ENCODE results near the gene EMC10. TPM values are rescaled to one million over a fixed set of nuclear protein-coding genes. Genes with fewer than 3 reads are reported as not detected.

EMC10 gene
- total and polyA plus RNA-seq, 10 of the 15 experiments (the other 5 are each of a cell fraction or from before 2014, with no cell fraction given) = 2.5 to 77.3 (median 20.3) TPM

GRCh38 chr19:50432221-50433028 is 43.9 kb upstream of the EMC10 start, which contains the start of gene MYBPC2 (continued):
- TF ChIP-seq RELB (IDR thresholded peaks at IDR 0.05; ENCODE audit: low read depth) (peak; percentile 32; the same call in 1 of the 2 replicates), BACH1 (IDR thresholded peaks at IDR 0.05; ENCODE audit: borderline replicate concordance) (no peak), EZH2 (IDR thresholded peaks at IDR 0.05; ENCODE audit: borderline replicate concordance, control insufficient read depth, low read depth, low read length) (no peak), POLR2A (IDR thresholded peaks at IDR 0.05; ENCODE audit: low read depth, low read length) (peak; percentile 34; the same call in 1 of the 2 replicates), TAF1 (IDR thresholded peaks at IDR 0.05; ENCODE audit: borderline replicate concordance, low read depth, low read length) (no peak), ZBTB11 (CRISPR knock-in tag; IDR thresholded peaks at IDR 0.05) (no peak), E4F1 (IDR thresholded peaks at IDR 0.05; ENCODE audit: borderline replicate concordance, partially characterized antibody) (no peak), ZNF384 (IDR thresholded peaks at IDR 0.05; ENCODE audit: borderline replicate concordance, low read depth, low read length) (no peak), MTA2 (IDR thresholded peaks at IDR 0.05; ENCODE audit: low read depth) (peak; percentile 66; the same call in 1 of the 2 replicates), RFX5 (IDR thresholded peaks at IDR 0.05; ENCODE audit: low read depth, low read length) (no peak; the same call in 1 of the 2 replicates), ZNF24 (IDR thresholded peaks at IDR 0.05) (no peak), JUNB (IDR thresholded peaks at IDR 0.05) (no peak), ETV6 (conservative IDR thresholded peaks at IDR 0.05 in 1 of 2, IDR thresholded peaks at IDR 0.05 in 1 of 2; ENCODE audit: borderline replicate concordance in 1 of 2, low read depth in 1 of 2) (no peak), SIN3A (IDR thresholded peaks at IDR 0.05; ENCODE audit: low read depth, low read length) (no peak), MEF2B (IDR thresholded peaks at IDR 0.05; ENCODE audit: partially characterized antibody, poor library complexity, severe bottlenecking) (peak; percentile 82), BHLHE40 (IDR thresholded peaks at IDR 0.05; ENCODE audit: borderline replicate concordance in 1 of 2, low read depth in 2 of 2, low read length in 1 of 2) (peak; percentile 13 to 19; a peak in 1 of 4 replicates)
- TF ChIP-seq, protein P1, sequence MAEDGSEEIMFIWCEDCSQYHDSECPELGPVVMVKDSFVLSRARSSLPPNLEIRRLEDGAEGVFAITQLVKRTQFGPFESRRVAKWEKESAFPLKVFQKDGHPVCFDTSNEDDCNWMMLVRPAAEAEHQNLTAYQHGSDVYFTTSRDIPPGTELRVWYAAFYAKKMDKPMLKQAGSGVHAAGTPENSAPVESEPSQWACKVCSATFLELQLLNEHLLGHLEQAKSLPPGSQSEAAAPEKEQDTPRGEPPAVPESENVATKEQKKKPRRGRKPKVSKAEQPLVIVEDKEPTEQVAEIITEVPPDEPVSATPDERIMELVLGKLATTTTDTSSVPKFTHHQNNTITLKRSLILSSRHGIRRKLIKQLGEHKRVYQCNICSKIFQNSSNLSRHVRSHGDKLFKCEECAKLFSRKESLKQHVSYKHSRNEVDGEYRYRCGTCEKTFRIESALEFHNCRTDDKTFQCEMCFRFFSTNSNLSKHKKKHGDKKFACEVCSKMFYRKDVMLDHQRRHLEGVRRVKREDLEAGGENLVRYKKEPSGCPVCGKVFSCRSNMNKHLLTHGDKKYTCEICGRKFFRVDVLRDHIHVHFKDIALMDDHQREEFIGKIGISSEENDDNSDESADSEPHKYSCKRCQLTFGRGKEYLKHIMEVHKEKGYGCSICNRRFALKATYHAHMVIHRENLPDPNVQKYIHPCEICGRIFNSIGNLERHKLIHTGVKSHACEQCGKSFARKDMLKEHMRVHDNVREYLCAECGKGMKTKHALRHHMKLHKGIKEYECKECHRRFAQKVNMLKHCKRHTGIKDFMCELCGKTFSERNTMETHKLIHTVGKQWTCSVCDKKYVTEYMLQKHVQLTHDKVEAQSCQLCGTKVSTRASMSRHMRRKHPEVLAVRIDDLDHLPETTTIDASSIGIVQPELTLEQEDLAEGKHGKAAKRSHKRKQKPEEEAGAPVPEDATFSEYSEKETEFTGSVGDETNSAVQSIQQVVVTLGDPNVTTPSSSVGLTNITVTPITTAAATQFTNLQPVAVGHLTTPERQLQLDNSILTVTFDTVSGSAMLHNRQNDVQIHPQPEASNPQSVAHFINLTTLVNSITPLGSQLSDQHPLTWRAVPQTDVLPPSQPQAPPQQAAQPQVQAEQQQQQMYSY (CRISPR knock-in tag; IDR thresholded peaks at IDR 0.05) = no peak
